Measurements from ENCODE around the gene PSMC3. TPM values are rescaled to one million over a fixed set of nuclear protein-coding genes. Genes with fewer than 3 reads are reported as not detected.

The PSMC3 gene
- total and polyA plus RNA-seq, 2 of the 13 experiments (the other 11 are each of a cell fraction or from before 2014, with no cell fraction given), result 75.8 to 214 TPM

DNA sequence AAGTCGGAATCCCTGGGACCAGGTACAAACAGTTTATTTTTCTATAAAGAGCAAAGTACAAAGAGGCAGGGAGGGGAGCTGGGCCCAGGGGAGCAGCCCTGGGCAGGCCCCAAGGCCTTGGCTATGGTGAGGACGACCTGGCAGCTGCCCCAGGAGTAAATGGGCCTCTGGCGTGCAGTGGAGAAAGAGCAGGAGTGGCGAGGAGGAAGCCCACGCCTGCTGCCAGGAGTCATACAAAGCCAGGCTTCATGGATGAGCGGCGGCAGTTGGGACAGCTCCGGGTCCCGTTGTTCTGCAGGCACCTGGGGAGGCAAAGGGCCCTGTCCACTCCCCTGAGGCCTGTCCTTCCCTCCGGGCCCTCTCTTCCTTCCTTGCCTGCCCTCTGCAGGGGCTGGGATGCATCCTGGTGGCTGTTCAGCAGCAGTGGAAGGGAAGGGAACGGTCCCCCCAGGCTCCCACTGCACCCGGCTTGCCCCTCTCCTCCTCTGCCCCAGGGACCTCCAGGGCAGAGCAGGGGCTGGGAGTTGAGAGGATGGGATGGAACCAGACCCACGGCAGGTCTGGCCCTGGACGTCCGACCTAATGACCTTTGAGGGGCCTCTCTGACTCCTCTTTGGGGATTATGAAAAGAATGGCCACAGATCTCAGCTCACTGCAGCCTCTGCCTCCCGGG, 11.6 kb upstream of the PSMC3 start (continued):
- TF ChIP-seq ZNF235 (CRISPR knock-in tag; IDR thresholded peaks at IDR 0.05; ENCODE audit: borderline replicate concordance) (no peak), HES4 (CRISPR knock-in tag; IDR thresholded peaks at IDR 0.05; ENCODE audit: borderline replicate concordance) (peak; percentile 19), ISX (CRISPR knock-in tag; conservative IDR thresholded peaks at IDR 0.05) (no peak), SUZ12 (IDR thresholded peaks at IDR 0.05; ENCODE audit: low read depth, low read length) (no peak), ZNF841 (CRISPR knock-in tag; IDR thresholded peaks at IDR 0.05; ENCODE audit: borderline replicate concordance) (no peak), ZBTB38 (CRISPR knock-in tag; IDR thresholded peaks at IDR 0.05) (peak; percentile 54; the same call in 1 of the 2 replicates), ZC3H4 (CRISPR knock-in tag; IDR thresholded peaks at IDR 0.05; ENCODE audit: borderline replicate concordance) (no peak), ZNF101 (CRISPR knock-in tag; IDR thresholded peaks at IDR 0.05; ENCODE audit: borderline replicate concordance, low read depth) (no peak), RAD51 (IDR thresholded peaks at IDR 0.05; ENCODE audit: borderline replicate concordance) (no peak), ZNF383 (CRISPR knock-in tag; IDR thresholded peaks at IDR 0.05; ENCODE audit: borderline replicate concordance) (no peak), TBL1XR1 (IDR thresholded peaks at IDR 0.05; ENCODE audit: borderline replicate concordance, low read length, partially characterized antibody) (no peak), RFX3 (CRISPR knock-in tag; IDR thresholded peaks at IDR 0.05) (no peak), SSRP1 (CRISPR knock-in tag; IDR thresholded peaks at IDR 0.05) (no peak), HIVEP1 (CRISPR knock-in tag; IDR thresholded peaks at IDR 0.05) (no peak), SYNCRIP (IDR thresholded peaks at IDR 0.05; ENCODE audit: insufficient read depth, low read depth, low read length) (no peak), ZFP36 (IDR thresholded peaks at IDR 0.05; ENCODE audit: borderline replicate concordance, low read depth, low read length, partially characterized antibody) (no peak), TARDBP (CRISPR knock-in tag; IDR thresholded peaks at IDR 0.05) (peak; percentile 46; the same call in 1 of the 2 replicates), POLR2G (IDR thresholded peaks at IDR 0.05; ENCODE audit: low read depth, low read length) (peak; percentile 79), RCOR2 (CRISPR knock-in tag; IDR thresholded peaks at IDR 0.05) (no peak), ZNF44 (CRISPR knock-in tag; IDR thresholded peaks at IDR 0.05) (no peak), FOXK1 (CRISPR knock-in tag; IDR thresholded peaks at IDR 0.05; ENCODE audit: borderline replicate concordance, low read depth) (no peak), ZEB1 (IDR thresholded peaks at IDR 0.05; ENCODE audit: insufficient replicate concordance, low read depth) (no peak), PHF5A (CRISPR knock-in tag; IDR thresholded peaks at IDR 0.05; ENCODE audit: low read depth, unreplicated experiment) (no peak), YY1 (IDR thresholded peaks at IDR 0.05; ENCODE audit: insufficient read depth, insufficient replicate concordance, low read depth, low read length) (no peak)
- TF ChIP-seq, protein P1, sequence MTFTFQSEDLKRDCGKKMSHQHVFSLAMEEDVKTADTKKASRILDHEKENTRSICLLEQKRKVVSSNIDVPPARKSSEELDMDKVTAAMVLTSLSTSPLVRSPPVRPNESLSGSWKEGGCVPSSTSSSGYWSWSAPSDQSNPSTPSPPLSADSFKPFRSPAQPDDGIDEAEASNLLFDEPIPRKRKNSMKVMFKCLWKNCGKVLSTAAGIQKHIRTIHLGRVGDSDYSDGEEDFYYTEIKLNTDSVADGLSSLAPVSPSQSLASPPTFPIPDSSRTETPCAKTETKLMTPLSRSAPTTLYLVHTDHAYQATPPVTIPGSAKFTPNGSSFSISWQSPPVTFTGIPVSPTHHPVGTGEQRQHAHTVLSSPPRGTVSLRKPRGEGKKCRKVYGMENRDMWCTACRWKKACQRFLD (CRISPR knock-in tag; IDR thresholded peaks at IDR 0.05; ENCODE audit: borderline replicate concordance), result no peak
- TF ChIP-seq, protein P2, sequence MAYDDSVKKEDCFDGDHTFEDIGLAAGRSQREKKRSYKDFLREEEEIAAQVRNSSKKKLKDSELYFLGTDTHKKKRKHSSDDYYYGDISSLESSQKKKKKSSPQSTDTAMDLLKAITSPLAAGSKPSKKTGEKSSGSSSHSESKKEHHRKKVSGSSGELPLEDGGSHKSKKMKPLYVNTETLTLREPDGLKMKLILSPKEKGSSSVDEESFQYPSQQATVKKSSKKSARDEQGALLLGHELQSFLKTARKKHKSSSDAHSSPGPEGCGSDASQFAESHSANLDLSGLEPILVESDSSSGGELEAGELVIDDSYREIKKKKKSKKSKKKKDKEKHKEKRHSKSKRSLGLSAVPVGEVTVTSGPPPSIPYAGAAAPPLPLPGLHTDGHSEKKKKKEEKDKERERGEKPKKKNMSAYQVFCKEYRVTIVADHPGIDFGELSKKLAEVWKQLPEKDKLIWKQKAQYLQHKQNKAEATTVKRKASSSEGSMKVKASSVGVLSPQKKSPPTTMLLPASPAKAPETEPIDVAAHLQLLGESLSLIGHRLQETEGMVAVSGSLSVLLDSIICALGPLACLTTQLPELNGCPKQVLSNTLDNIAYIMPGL (CRISPR knock-in tag; IDR thresholded peaks at IDR 0.05; ENCODE audit: borderline replicate concordance in 1 of 2, low read depth in 1 of 2), result peak; percentile 11 to 67; a peak in 1 of 4 replicates
- TF ChIP-seq, protein P3, sequence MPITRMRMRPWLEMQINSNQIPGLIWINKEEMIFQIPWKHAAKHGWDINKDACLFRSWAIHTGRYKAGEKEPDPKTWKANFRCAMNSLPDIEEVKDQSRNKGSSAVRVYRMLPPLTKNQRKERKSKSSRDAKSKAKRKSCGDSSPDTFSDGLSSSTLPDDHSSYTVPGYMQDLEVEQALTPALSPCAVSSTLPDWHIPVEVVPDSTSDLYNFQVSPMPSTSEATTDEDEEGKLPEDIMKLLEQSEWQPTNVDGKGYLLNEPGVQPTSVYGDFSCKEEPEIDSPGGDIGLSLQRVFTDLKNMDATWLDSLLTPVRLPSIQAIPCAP (CRISPR knock-in tag; IDR thresholded peaks at IDR 0.05; ENCODE audit: low read depth), result 0 out of 2 replicates have a peak, but pooled peaks have one; percentile 54
